Measurements from ENCODE around the gene FMN1. TPM values are rescaled to one million over a fixed set of nuclear protein-coding genes. Genes with fewer than 3 reads are reported as not detected.

FMN1 gene
- total and polyA plus RNA-seq, 2 donors from 2014 or later = 0.71 to 44.8 TPM

DNA sequence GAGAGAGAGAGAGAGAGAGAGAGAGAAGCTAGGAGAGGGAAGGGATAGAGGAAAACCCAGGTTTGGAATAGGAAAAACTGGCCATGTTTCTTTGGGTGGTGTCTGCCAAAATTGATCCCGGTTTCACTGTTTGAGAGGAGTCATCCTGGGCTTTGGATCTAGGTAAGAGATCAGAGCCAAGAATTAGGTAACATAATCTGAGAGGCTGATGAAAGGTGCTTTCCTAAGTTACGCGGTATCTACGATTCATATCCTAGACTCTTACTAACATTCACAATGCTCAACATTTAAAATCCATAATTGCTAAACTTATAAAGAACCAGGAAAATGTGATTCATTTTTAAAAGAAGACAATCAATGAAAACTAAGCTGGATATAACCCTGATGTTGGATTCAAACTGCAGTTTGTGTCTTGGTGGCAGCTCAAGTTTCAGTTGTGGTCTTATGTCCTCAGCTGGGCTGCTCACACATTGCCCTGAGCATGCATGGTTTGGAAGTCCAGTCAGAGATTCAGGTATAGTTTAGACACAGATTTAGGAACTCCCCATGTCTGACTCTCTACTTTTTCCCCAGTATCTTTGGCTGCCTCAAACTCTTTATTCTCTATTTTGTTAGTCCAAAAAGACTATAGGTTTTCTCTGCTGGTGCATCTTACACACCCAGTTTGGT lies 42.5 kb upstream of the FMN1 start:
- Histone ChIP-seq H3K4me3 (ENCODE audit: low read length in 3 of 3) (no peak overlapping the region), H3K4me1 (ENCODE audit: control insufficient read depth in 2 of 3, insufficient read depth in 2 of 3, low read depth in 1 of 3, low read length in 3 of 3) (no peaks in the 10 kb centered on the region), H3K27me3 (ENCODE audit: control insufficient read depth, insufficient read depth, low read length) (no peaks in the 10 kb centered on the region), H3K36me3 (ENCODE audit: control insufficient read depth in 2 of 3, insufficient read depth in 3 of 3, low read length in 3 of 3) (no peaks in the 10 kb centered on the region), H3K27ac (ENCODE audit: low read depth in 2 of 2, low read length in 2 of 2) (no peak overlapping the region), H3K9me3 (ENCODE audit: control insufficient read depth in 2 of 3, insufficient read depth in 1 of 3, low read length in 3 of 3) (no peaks in the 10 kb centered on the region), H3K9ac (ENCODE audit: low read length in 3 of 3) (no peak overlapping the region)
- DNase-seq (no peak), FAIRE-seq (no peak)
- TF ChIP-seq, protein P1, sequence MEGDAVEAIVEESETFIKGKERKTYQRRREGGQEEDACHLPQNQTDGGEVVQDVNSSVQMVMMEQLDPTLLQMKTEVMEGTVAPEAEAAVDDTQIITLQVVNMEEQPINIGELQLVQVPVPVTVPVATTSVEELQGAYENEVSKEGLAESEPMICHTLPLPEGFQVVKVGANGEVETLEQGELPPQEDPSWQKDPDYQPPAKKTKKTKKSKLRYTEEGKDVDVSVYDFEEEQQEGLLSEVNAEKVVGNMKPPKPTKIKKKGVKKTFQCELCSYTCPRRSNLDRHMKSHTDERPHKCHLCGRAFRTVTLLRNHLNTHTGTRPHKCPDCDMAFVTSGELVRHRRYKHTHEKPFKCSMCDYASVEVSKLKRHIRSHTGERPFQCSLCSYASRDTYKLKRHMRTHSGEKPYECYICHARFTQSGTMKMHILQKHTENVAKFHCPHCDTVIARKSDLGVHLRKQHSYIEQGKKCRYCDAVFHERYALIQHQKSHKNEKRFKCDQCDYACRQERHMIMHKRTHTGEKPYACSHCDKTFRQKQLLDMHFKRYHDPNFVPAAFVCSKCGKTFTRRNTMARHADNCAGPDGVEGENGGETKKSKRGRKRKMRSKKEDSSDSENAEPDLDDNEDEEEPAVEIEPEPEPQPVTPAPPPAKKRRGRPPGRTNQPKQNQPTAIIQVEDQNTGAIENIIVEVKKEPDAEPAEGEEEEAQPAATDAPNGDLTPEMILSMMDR (IDR thresholded peaks at IDR 0.05; ENCODE audit: borderline replicate concordance, extremely low read depth, insufficient read depth) = no peak
- intact Hi-C loops (cut with DNase I) = no loop called here

DNA sequence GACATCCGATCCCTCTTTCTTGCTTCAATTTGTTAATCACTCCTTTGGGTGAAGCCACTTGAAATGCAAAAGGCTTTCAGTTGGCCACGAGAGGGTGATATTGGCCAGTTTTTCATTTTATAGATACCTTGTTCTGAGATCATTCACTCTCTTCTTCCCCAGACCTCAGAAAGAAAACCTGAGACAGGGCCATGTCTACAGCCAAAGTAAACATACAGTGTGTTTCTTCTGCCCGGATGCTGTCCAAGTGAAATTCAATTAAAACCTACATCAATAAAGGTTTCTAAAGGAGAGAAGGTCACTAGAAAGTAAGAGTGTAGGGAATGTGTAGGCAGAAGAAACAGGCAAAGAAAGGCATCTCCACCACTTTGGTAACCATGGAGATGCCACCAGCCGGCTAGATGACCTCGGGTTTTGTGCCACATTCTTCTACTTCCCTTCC lies 39.5 kb upstream of the FMN1 start:
- TF ChIP-seq, protein P1 (IDR thresholded peaks at IDR 0.05; ENCODE audit: borderline replicate concordance, extremely low read depth, insufficient read depth) = peak; percentile 46
- Histone ChIP-seq H3K9ac (ENCODE audit: low read length in 3 of 3) (no peak overlapping the region), H3K36me3 (ENCODE audit: control insufficient read depth in 2 of 3, insufficient read depth in 3 of 3, low read length in 3 of 3) (no peaks in the 10 kb centered on the region), H3K27ac (ENCODE audit: low read depth in 2 of 2, low read length in 2 of 2) (no peak overlapping the region), H3K9me3 (ENCODE audit: control insufficient read depth in 2 of 3, insufficient read depth in 1 of 3, low read length in 3 of 3) (no peaks in the 10 kb centered on the region), H3K4me1 (ENCODE audit: control insufficient read depth in 2 of 3, insufficient read depth in 2 of 3, low read depth in 1 of 3, low read length in 3 of 3) (no peaks in the 10 kb centered on the region), H3K27me3 (ENCODE audit: control insufficient read depth, insufficient read depth, low read length) (no peaks in the 10 kb centered on the region), H3K4me3 (ENCODE audit: low read length in 3 of 3) (no peak overlapping the region)
- FAIRE-seq (no peak), DNase-seq (peak in 3 of 5 donors; percentile 30 to 70 (median 68))
- intact Hi-C loops (cut with DNase I) = no loop called here

DNA sequence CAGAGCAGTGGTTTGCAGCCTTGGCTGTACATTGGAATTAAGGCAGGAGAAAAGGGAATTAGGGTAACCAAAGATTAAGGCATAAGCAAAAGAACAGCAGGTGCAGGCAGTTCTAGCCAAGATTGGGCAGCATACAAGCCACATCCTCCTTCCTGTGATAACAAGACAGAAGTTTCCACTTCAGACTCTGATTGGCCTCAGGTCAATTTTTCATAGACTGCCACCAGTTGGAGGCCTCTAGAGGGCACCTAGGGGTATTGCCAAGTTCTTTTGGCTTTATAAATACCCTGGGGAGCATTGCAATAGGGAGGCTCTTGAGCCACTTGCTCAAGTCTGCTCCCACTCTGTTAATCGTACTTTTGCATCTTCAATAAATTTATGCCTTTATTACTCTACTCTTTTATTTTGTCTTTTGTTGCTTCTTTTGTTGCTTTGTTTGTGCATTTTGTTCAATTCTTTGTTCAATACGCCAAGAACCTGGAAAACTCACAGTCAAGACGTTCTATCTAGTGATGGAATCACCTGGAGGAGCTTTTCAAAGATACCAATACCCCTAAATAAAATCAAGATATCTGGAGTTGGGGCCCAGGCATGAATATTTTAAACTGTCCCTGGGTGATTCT lies 32.2 kb upstream of the FMN1 start:
- Histone ChIP-seq H3K9ac (ENCODE audit: low read length in 3 of 3) (no peak overlapping the region), H3K9me3 (ENCODE audit: control insufficient read depth in 2 of 3, insufficient read depth in 1 of 3, low read length in 3 of 3) (no peaks in the 10 kb centered on the region), H3K4me3 (ENCODE audit: low read length in 3 of 3) (no peak overlapping the region), H3K27me3 (ENCODE audit: control insufficient read depth, insufficient read depth, low read length) (no peaks in the 10 kb centered on the region), H3K4me1 (ENCODE audit: control insufficient read depth in 2 of 3, insufficient read depth in 2 of 3, low read depth in 1 of 3, low read length in 3 of 3) (no peaks in the 10 kb centered on the region), H3K27ac (ENCODE audit: low read depth in 2 of 2, low read length in 2 of 2) (no peak overlapping the region), H3K36me3 (ENCODE audit: control insufficient read depth in 2 of 3, insufficient read depth in 3 of 3, low read length in 3 of 3) (no peaks in the 10 kb centered on the region)
- intact Hi-C loops (cut with DNase I) = no loop called here
- TF ChIP-seq, protein P1 (IDR thresholded peaks at IDR 0.05; ENCODE audit: borderline replicate concordance, extremely low read depth, insufficient read depth) = peak; percentile 31
- FAIRE-seq = no peak
- DNase-seq = peak in 3 of 5 donors; percentile 18 to 47 (median 45)
